Hematopoietic multipotent progenitor cell (in vitro differentiated cells): ENCODE results near the gene TLR8. TPM values are rescaled to one million over a fixed set of nuclear protein-coding genes. Genes with fewer than 3 reads are reported as not detected.
"Not testable (repeated sequence)": the region's sequence is repeated elsewhere in the genome, so short reads cannot be mapped to it uniquely, and the experiment has no call there.

ENCODE experiments used
- DNase-seq, 3 donors: peaks; one replicate each; pipeline ENCODE4 v3.0.0-alpha.2; 2011 to 2015; ENCODE audit warnings: low read depth in 2 of 3, low spot score in 2 of 3
- total RNA-seq: library from RNA; depleted of rRNA; stranded (reverse); fragments of >200 nt; gene quantifications from one replicate; pipeline ENCODE4 v1.2.3, GENCODE V29; 2012

The TLR8 gene
- total RNA-seq, 1 donor: 0.27 TPM

GRCh38 chrX:12895866-12896265, 10.6 kb upstream of the TLR8 start:
- no peak for DNase-seq

DNA sequence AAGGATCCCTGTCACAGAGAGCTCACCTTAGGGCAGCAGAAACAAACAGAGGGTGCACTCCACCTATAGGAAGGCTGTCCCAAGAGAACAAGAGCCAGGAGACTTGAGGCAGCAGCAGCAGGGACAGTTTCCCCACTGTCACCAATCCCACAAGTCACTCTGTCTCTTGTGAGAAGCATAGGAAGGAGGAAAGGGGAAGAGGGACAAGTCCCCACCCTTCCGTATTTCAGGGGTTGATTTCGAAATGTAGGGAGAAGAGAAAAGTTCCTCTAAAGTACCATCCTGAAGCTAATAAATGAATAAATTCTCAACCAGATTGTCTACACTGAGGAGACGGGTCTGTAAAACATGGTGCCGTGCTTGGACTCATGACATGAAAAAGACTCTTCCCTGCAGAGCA, 9.5 kb upstream of the TLR8 start:
- no peak for DNase-seq

- no peak for DNase-seq
Observed at GRCh38 chrX:12898073-12898472, 8.3 kb upstream of the TLR8 start.

DNA sequence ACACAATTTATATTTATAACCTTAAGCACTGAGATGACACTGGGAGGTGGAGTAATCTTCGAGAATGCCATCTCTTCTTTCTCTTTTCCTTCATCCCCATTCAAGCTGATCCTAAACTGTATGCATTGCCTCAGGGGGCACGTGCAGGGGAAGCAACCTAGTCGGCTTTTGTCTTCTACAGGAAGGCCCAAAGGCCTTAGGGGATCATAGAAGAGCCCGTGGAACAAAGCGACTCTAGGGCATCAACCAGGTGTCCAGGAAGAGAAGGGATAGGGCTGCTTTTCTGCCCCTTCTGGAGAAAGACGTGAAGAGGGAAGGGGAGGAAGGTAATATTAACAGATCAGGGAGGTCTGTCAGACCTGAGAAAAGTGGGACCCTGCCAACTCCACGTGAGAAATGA, 6.9 kb upstream of the TLR8 start:
- DNase-seq: no peak

DNA sequence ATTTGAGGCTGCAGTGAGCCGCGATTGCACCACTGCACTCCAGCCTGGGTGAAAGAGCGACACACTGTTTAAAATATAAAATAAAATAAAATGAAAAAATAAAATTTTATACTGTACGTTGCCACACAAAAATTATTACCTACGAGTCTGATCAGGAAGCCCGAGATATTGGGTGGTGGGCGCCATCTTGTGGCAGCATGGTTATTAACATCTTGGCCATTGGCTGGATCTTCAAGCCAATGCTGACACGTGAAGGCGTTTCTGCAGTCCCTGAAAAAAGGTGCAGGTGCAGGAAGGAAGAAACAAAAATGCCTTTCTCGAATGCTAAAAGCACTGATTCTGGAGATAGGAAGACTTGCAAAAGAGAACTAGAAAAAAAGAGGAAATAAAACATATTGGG, 4.9 kb upstream of the TLR8 start:
- peak; percentile 31 to 69 (median 44) for DNase-seq

- no peak for DNase-seq
Observed at GRCh38 chrX:12903646-12904045, 2.8 kb upstream of the TLR8 start.

DNA sequence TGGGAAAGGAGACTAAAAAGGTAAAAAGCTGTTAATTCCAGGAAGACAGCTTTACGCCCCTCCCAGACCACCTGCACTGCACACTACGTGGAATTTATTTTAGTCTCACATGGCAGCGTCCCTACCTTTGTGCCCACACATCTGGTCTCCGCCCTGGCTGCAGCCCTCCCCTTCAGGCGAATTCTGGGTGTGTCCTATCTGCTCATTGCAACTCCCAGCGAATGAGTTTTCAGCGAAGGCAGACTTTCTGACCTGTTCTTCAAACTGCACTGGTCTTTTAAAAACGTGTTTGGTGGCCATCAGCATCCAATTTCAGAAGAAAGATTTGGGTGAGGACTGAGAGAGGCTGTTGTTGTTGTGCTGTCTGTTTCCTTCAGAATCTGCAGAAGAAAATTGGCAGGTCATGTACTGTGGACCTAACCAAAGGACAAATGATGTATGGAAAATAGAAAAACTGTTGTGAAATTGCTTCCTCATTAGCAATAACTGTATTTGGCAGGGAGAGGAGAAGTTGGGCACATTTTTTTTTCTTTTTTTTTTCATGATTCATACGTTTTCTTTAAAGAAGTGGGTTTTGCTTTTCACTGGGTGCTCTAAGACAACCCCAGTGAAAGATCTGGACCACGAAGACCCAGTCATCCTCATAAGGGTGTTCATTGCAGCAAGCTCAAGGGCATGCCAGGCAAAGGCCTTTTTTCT, 4.2 kb downstream of the TLR8 start:
- peak in 1 of 3 donors; percentile 11 for DNase-seq

DNA sequence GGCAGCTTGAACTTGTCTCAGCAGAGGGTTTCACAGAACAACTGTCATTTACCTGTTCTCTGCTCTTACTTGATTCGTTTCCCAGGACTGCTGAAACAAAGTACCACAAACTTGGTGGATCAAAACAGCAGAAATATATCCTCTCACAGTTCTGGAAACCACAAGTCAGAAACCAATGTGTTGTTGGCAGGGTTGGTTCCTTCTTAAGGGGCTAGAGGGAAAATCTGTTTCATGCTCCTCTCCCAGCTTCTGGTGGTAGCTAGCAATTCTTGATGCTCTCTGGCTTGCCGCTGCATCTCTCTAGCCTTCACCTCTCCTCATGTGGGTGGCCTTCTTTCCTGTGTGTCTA, 4.7 kb downstream of the TLR8 start:
- DNase-seq: peak in 1 of 3 donors; percentile 26

DNA sequence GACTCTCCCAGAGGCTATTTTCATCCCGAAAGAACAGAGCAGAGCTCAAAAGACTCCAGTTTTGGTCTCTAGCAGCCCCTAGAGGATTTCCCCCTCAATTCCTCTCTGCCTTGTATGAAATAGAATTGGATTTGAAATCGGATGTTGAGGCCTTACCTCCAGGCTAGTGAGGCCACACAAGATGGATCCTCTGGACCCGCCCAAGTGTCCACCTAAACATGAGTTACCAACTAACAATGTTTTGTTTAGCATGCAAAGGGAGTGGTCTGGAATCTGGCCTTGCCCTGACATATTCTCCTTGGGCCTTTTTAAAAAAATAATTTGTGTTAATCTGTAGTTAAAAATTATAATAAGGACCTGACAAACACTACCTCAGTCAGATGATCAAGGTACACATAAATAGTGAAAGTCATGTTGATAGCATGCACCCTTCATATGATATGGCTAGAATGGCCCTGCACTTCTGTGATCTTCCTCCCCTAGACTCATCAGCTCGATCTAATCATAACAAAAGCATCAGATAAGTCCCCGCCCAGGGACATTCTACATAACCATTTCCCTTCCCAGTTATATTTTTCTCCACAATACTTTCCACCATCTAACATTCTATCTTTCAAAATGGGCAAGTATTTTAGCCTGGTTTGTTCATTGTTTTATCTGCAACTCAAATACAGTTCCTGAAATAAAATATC, 6.5 kb downstream of the TLR8 start:
- no peak for DNase-seq

DNA sequence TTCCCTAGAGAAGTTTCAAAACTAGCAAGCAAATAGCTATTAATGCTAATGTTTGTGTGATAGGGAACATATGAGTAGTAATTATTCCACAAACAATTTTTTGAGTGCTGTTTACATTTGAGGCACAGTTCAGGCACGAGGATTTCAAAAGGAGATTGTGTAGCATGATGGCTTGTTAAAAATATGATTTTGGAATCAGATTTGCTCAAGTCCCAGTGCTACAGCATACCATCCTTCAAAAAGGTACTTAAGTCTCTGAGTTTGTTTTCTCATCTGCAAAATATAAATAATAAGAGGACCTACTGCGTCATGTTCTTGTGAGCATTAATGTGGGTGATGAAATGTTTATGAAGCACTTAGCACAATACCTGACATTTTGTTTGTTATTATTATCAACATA, 11.3 kb downstream of the TLR8 start:
- no peak for DNase-seq

DNA sequence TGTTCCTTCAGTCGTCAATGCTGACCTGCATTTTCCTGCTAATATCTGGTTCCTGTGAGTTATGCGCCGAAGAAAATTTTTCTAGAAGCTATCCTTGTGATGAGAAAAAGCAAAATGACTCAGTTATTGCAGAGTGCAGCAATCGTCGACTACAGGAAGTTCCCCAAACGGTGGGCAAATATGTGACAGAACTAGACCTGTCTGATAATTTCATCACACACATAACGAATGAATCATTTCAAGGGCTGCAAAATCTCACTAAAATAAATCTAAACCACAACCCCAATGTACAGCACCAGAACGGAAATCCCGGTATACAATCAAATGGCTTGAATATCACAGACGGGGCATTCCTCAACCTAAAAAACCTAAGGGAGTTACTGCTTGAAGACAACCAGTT, 12.6 kb downstream of the TLR8 start:
- no peak for DNase-seq

GRCh38 chrX:12919620-12920019, 13.2 kb downstream of the TLR8 start:
- no peak for DNase-seq

DNA sequence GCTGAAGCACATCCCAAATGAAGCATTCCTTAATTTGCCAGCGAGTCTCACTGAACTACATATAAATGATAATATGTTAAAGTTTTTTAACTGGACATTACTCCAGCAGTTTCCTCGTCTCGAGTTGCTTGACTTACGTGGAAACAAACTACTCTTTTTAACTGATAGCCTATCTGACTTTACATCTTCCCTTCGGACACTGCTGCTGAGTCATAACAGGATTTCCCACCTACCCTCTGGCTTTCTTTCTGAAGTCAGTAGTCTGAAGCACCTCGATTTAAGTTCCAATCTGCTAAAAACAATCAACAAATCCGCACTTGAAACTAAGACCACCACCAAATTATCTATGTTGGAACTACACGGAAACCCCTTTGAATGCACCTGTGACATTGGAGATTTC, 14.6 kb downstream of the TLR8 start:
- no peak for DNase-seq

GRCh38 chrX:12921886-12922598, 15.6 kb downstream of the TLR8 start:
- no peak for DNase-seq

GRCh38 chrX:12922599-12922919, 16.1 kb downstream of the TLR8 start:
- DNase-seq: no peak

DNA sequence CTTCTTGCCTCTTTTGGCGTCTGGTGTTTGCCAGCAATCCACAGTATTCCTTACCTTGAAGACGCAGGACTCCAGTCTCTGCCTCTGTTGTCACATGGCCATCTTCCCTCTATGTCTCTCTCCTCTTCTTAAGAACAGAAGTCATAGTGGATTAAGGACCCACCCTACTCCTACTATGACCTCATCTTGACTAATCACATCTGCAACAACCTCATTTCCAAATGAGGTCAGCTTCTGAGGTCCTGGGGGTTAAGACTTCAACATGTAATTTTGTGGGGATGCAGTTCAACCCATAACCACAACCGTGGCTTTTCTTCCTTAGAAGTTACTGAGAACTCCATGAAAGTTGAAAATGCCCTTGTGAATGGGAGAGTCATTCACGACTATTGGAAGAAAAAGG, 23.3 kb downstream of the TLR8 start:
- DNase-seq: no peak

- no peak for DNase-seq
Observed at GRCh38 chrX:12930150-12930549, 23.7 kb downstream of the TLR8 start.

GRCh38 chrX:12932244-12932643, 25.8 kb downstream of the TLR8 start:
- no peak for DNase-seq

DNA sequence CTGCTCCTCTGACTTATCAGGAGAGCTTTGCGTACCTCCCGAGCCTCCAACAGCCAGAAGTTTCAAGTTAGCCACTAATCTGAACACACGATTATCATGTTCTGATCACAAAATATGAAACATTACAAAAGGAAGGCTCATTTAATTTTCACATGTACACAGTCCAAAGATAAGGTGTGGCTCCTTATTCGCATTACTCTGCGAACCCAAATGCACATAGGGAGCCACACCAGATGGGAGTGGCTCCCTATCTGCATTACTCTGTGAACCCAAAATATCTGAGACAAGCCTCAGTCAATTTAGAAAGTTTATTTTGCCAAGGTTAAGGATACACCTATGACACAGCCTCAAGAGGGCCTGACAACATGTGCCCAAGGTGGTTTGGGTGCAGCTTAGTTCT, 28.4 kb downstream of the TLR8 start:
- no peak for DNase-seq

- no peak for DNase-seq
Observed at GRCh38 chrX:12936947-12937346, 30.5 kb downstream of the TLR8 start.

GRCh38 chrX:12940471-12940870, 34.1 kb downstream of the TLR8 start:
- DNase-seq: not testable (repeated sequence)

GRCh38 chrX:12943592-12943991, 37.2 kb downstream of the TLR8 start:
- not testable (repeated sequence) for DNase-seq
